Measurements from ENCODE around the gene SHISA9.

SHISA9 gene

GRCh38 chr16:13039526-13039925, 138.1 kb downstream of the SHISA9 start:
- H2AFZ ChIP-seq (ENCODE audit: low read length) = no peak overlapping the region
- no peak overlapping the region for H3K9ac ChIP-seq (ENCODE audit: low read depth, low read length, poor library complexity, severe bottlenecking)
- no peaks in the 10 kb centered on the region for H4K20me1 ChIP-seq (ENCODE audit: insufficient read depth, low read length, poor library complexity, severe bottlenecking)
- H3K36me3 ChIP-seq (ENCODE audit: insufficient read depth, low read length) = no peaks in the 10 kb centered on the region
- H3K4me3 ChIP-seq (ENCODE audit: low read length, poor library complexity, severe bottlenecking) = no peak overlapping the region
- no peaks in the 10 kb centered on the region for H3K79me2 ChIP-seq (ENCODE audit: insufficient read depth, low read length)
- H3K4me2 ChIP-seq (ENCODE audit: low read depth, low read length, poor library complexity, severe bottlenecking) = no peak overlapping the region
- TF ChIP-seq CTCF (conservative IDR thresholded peaks at IDR 0.05; ENCODE audit: low read length) (no peak), EZH2phosphoT487 (IDR thresholded peaks at IDR 0.05; ENCODE audit: borderline replicate concordance) (no peak)
- H3K9me3 ChIP-seq (ENCODE audit: insufficient read depth, low read depth, low read length) = no peaks in the 10 kb centered on the region
- no peaks in the 10 kb centered on the region for H3F3A ChIP-seq (ENCODE audit: low read depth)
- no peaks in the 10 kb centered on the region for H3K4me1 ChIP-seq (ENCODE audit: insufficient read depth, low read length, poor library complexity, severe bottlenecking)
- no peaks in the 10 kb centered on the region for H3K27me3 ChIP-seq (ENCODE audit: insufficient read depth, low read length, poor library complexity, severe bottlenecking)
- H3K9me2 ChIP-seq (replicated peaks; ENCODE audit: low read depth, low read length) = no peaks in the 10 kb centered on the region

- H3F3A ChIP-seq (ENCODE audit: low read depth) = no peaks in the 10 kb centered on the region
- no peaks in the 10 kb centered on the region for H3K36me3 ChIP-seq (ENCODE audit: insufficient read depth, low read length)
- no peaks in the 10 kb centered on the region for H3K9me2 ChIP-seq (replicated peaks; ENCODE audit: low read depth, low read length)
- no peaks in the 10 kb centered on the region for H3K4me1 ChIP-seq (ENCODE audit: insufficient read depth, low read length, poor library complexity, severe bottlenecking)
- H3K27me3 ChIP-seq (ENCODE audit: insufficient read depth, low read length, poor library complexity, severe bottlenecking) = no peaks in the 10 kb centered on the region
- H3K79me2 ChIP-seq (ENCODE audit: insufficient read depth, low read length) = no peaks in the 10 kb centered on the region
- TF ChIP-seq CTCF (conservative IDR thresholded peaks at IDR 0.05; ENCODE audit: low read length) = no peak
- no peak for TF ChIP-seq EZH2phosphoT487 (IDR thresholded peaks at IDR 0.05; ENCODE audit: borderline replicate concordance)
- H3K9me3 ChIP-seq (ENCODE audit: insufficient read depth, low read depth, low read length) = no peaks in the 10 kb centered on the region
- H3K9ac ChIP-seq (ENCODE audit: low read depth, low read length, poor library complexity, severe bottlenecking) = no peak overlapping the region
- H3K4me2 ChIP-seq (ENCODE audit: low read depth, low read length, poor library complexity, severe bottlenecking) = no peak overlapping the region
- H3K4me3 ChIP-seq (ENCODE audit: low read length, poor library complexity, severe bottlenecking) = no peak overlapping the region
- no peak overlapping the region for H2AFZ ChIP-seq (ENCODE audit: low read length)
- H4K20me1 ChIP-seq (ENCODE audit: insufficient read depth, low read length, poor library complexity, severe bottlenecking) = no peaks in the 10 kb centered on the region
These were observed 139.8 kb downstream of the SHISA9 start for GRCh38 chr16:13041180-13041579.

GRCh38 chr16:13041646-13042290, 140.4 kb downstream of the SHISA9 start:
- no peak overlapping the region for H2AFZ ChIP-seq (ENCODE audit: low read length)
- TF ChIP-seq CTCF (conservative IDR thresholded peaks at IDR 0.05; ENCODE audit: low read length) = no peak
- TF ChIP-seq EZH2phosphoT487 (IDR thresholded peaks at IDR 0.05; ENCODE audit: borderline replicate concordance) = no peak
- H3K9me2 ChIP-seq (replicated peaks; ENCODE audit: low read depth, low read length) = no peaks in the 10 kb centered on the region
- H3K9me3 ChIP-seq (ENCODE audit: insufficient read depth, low read depth, low read length) = no peaks in the 10 kb centered on the region
- H3K4me2 ChIP-seq (ENCODE audit: low read depth, low read length, poor library complexity, severe bottlenecking) = no peak overlapping the region
- H3K9ac ChIP-seq (ENCODE audit: low read depth, low read length, poor library complexity, severe bottlenecking) = no peak overlapping the region
- no peaks in the 10 kb centered on the region for H3K27me3 ChIP-seq (ENCODE audit: insufficient read depth, low read length, poor library complexity, severe bottlenecking)
- no peak overlapping the region for H3K4me3 ChIP-seq (ENCODE audit: low read length, poor library complexity, severe bottlenecking)
- H3F3A ChIP-seq (ENCODE audit: low read depth) = no peaks in the 10 kb centered on the region
- no peaks in the 10 kb centered on the region for H4K20me1 ChIP-seq (ENCODE audit: insufficient read depth, low read length, poor library complexity, severe bottlenecking)
- no peaks in the 10 kb centered on the region for H3K4me1 ChIP-seq (ENCODE audit: insufficient read depth, low read length, poor library complexity, severe bottlenecking)
- H3K36me3 ChIP-seq (ENCODE audit: insufficient read depth, low read length) = no peaks in the 10 kb centered on the region
- H3K79me2 ChIP-seq (ENCODE audit: insufficient read depth, low read length) = no peaks in the 10 kb centered on the region

All from Loucy (cell line).